Nephron (organoid): ENCODE data around the gene PLIN4.

Experiments used
- H3K27ac Mint-ChIP-seq, 3 experiments: 2 replicates each; pipeline ENCODE4 v1.8.0; 2020; ENCODE audit warnings: mixed read lengths in 3 of 3, mild to moderate bottlenecking in 2 of 3, moderate library complexity in 1 of 3
- H3K27me3 Mint-ChIP-seq: 2 replicates; pipeline ENCODE4 v1.8.0; 2021; ENCODE audit warnings: low read depth, mild to moderate bottlenecking, moderate library complexity, mixed read lengths
- H3K36me3 Mint-ChIP-seq: 2 replicates; pipeline ENCODE4 v1.8.0; 2020; ENCODE audit warnings: low read depth, mixed read lengths
- H3K4me1 Mint-ChIP-seq: 2 replicates; pipeline ENCODE4 v1.8.0; 2020; ENCODE audit warnings: mixed read lengths
- H3K4me3 Mint-ChIP-seq, 3 experiments: 2 replicates each; pipeline ENCODE4 v1.8.0; 2020; ENCODE audit warnings: mild to moderate bottlenecking in 3 of 3, mixed read lengths in 3 of 3, moderate library complexity in 2 of 3
- H3K9me3 Mint-ChIP-seq: 2 replicates; pipeline ENCODE4 v1.8.0; 2020; ENCODE audit warnings: mixed read lengths
- CTCF ChIP-seq, 3 experiments: fragments of 200-600 bp; sonication (generic); IDR thresholded peaks; one replicate each; pipeline ENCODE4 v1.5.0; 2021; ENCODE audit warnings: antibody characterized with exemption in 3 of 3; ENCODE audit not compliant: unreplicated experiment in 3 of 3

The PLIN4 gene

GRCh38 chr19:4511300-4512054, 6.8 kb downstream of the PLIN4 start:
- H3K36me3 Mint-ChIP-seq, result peaks cover 3% of the 10 kb centered on the region
- H3K4me3 Mint-ChIP-seq, result no peak overlapping the region
- no peaks in the 10 kb centered on the region for H3K9me3 Mint-ChIP-seq
- no peaks in the 10 kb centered on the region for H3K4me1 Mint-ChIP-seq
- no peaks in the 10 kb centered on the region for H3K27me3 Mint-ChIP-seq
- no peak overlapping the region for H3K27ac Mint-ChIP-seq
- no peak for TF ChIP-seq CTCF (IDR thresholded peaks at IDR 0.05; ENCODE audit: unreplicated experiment in 3 of 3)

- TF ChIP-seq CTCF (IDR thresholded peaks at IDR 0.05; ENCODE audit: unreplicated experiment in 3 of 3), result no peak
- Mint-ChIP-seq H3K9me3 (no peaks in the 10 kb centered on the region), H3K27ac (no peak overlapping the region), H3K27me3 (no peaks in the 10 kb centered on the region), H3K36me3 (peaks cover 11% of the 10 kb centered on the region), H3K4me1 (no peaks in the 10 kb centered on the region), H3K4me3 (no peak overlapping the region)
Observed at GRCh38 chr19:4510435-4511255, 7.6 kb downstream of the PLIN4 start.

GRCh38 chr19:4508698-4509097, 9.6 kb downstream of the PLIN4 start:
- Mint-ChIP-seq H3K27ac (no peak overlapping the region), H3K9me3 (no peaks in the 10 kb centered on the region), H3K36me3 (peaks cover 14% of the 10 kb centered on the region), H3K4me3 (no peak overlapping the region), H3K4me1 (no peaks in the 10 kb centered on the region), H3K27me3 (no peaks in the 10 kb centered on the region)
- no peak for TF ChIP-seq CTCF (IDR thresholded peaks at IDR 0.05; ENCODE audit: unreplicated experiment in 3 of 3)

GRCh38 chr19:4507804-4508203, 10.5 kb downstream of the PLIN4 start:
- Mint-ChIP-seq H3K27ac (no peak overlapping the region), H3K27me3 (no peaks in the 10 kb centered on the region), H3K9me3 (no peaks in the 10 kb centered on the region), H3K36me3 (peaks cover 14% of the 10 kb centered on the region), H3K4me1 (no peaks in the 10 kb centered on the region), H3K4me3 (no peak overlapping the region)
- TF ChIP-seq CTCF (IDR thresholded peaks at IDR 0.05; ENCODE audit: unreplicated experiment in 3 of 3), result no peak

- Mint-ChIP-seq H3K27ac (no peak overlapping the region), H3K36me3 (peaks cover 14% of the 10 kb centered on the region), H3K9me3 (no peaks in the 10 kb centered on the region)
Observed at GRCh38 chr19:4507150-4507452, 11.2 kb downstream of the PLIN4 start.

More at GRCh38 chr19:4507150-4507452, 11.2 kb downstream of the PLIN4 start:
- no peak for TF ChIP-seq CTCF (IDR thresholded peaks at IDR 0.05; ENCODE audit: unreplicated experiment in 3 of 3)
- Mint-ChIP-seq H3K4me3 (no peak overlapping the region), H3K4me1 (no peaks in the 10 kb centered on the region), H3K27me3 (no peaks in the 10 kb centered on the region)
